GM15510 (cell line): ENCODE results near the gene PPTC7.

ENCODE experiments used
- POLR2A ChIP-seq: IDR thresholded peaks from 3 replicates; pipeline ENCODE4 v1.6.1; 2011; ENCODE audit warnings: borderline replicate concordance; ENCODE audit not compliant: insufficient read length; ENCODE audit errors: extremely low read depth

Gene PPTC7

GRCh38 chr12:110566993-110567392 lies 16.1 kb downstream of the PPTC7 start:
- no peak for TF ChIP-seq POLR2A

GRCh38 chr12:110565894-110566871 lies 16.9 kb downstream of the PPTC7 start:
- TF ChIP-seq POLR2A: no peak

GRCh38 chr12:110564471-110564991 lies 18.6 kb downstream of the PPTC7 start:
- no peak for TF ChIP-seq POLR2A

- no peak for TF ChIP-seq POLR2A
These were observed 19.2 kb downstream of the PPTC7 start for GRCh38 chr12:110563702-110564470.

- no peak for TF ChIP-seq POLR2A
These were observed 21.5 kb downstream of the PPTC7 start for GRCh38 chr12:110561471-110562201.

- TF ChIP-seq POLR2A: no peak
These were observed 22.2 kb downstream of the PPTC7 start for GRCh38 chr12:110560946-110561345.

GRCh38 chr12:110560048-110560447 lies 23.1 kb downstream of the PPTC7 start:
- TF ChIP-seq POLR2A: no peak

- TF ChIP-seq POLR2A: no peak
These were observed 25.8 kb downstream of the PPTC7 start for GRCh38 chr12:110557300-110557699.

- TF ChIP-seq POLR2A: no peak
These were observed 26.4 kb downstream of the PPTC7 start for GRCh38 chr12:110556705-110557104.

- TF ChIP-seq POLR2A: no peak
These were observed 27.3 kb downstream of the PPTC7 start for GRCh38 chr12:110555577-110556406.

GRCh38 chr12:110554184-110554583 lies 28.9 kb downstream of the PPTC7 start:
- TF ChIP-seq POLR2A: no peak

GRCh38 chr12:110550981-110551380 lies 32.1 kb downstream of the PPTC7 start:
- no peak for TF ChIP-seq POLR2A

GRCh38 chr12:110549716-110550115 lies 33.4 kb downstream of the PPTC7 start:
- TF ChIP-seq POLR2A: no peak

GRCh38 chr12:110548678-110549077 lies 34.4 kb downstream of the PPTC7 start:
- no peak for TF ChIP-seq POLR2A
